NB4 (cell line): ENCODE results near the gene CCDC136.

Experiments used
- DNase-seq: peaks from one replicate; pipeline ENCODE4 v3.0.0; 2010; ENCODE audit warnings: low read depth
- H3K4me3 ChIP-seq: one replicate; pipeline ENCODE4 v1.5.1; 2011; ENCODE audit warnings: mild to moderate bottlenecking, low read depth, low read length, moderate library complexity
- MYC ChIP-seq: IDR thresholded peaks from 2 replicates; pipeline ENCODE4 v1.6.1; 2011; ENCODE audit warnings: low read depth, low read length
- POLR2A ChIP-seq: IDR thresholded peaks from 2 replicates; pipeline ENCODE4 v1.6.1; 2011; ENCODE audit warnings: mild to moderate bottlenecking; ENCODE audit not compliant: insufficient read length; ENCODE audit errors: extremely low read depth
- TF ChIP-seq, protein P1 (sequence below): IDR thresholded peaks from one replicate; pipeline ENCODE4 v1.5.1; 2012; ENCODE audit warnings: low read depth, low read length
- TF ChIP-seq, protein P2 (sequence below): IDR thresholded peaks from 2 replicates; pipeline ENCODE4 v1.6.1; 2011; ENCODE audit warnings: low read depth, low read length

The CCDC136 gene

DNA sequence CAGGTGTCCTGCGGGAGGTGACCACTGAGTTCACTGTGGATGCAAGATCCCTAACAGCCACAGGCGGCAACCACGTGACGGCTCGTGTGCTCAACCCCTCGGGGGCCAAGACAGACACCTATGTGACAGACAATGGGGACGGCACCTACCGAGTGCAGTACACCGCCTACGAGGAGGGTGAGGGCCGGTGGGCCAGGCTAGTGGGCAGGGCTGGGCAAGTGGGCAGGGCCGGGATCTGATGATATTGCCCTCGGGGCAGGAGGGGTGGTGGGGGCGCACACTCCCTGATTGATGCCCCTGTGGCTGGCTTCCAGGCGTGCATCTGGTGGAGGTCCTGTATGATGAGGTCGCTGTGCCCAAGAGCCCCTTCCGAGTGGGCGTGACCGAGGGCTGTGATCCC, 54.2 kb downstream of the CCDC136 start:
- TF ChIP-seq, protein P1, sequence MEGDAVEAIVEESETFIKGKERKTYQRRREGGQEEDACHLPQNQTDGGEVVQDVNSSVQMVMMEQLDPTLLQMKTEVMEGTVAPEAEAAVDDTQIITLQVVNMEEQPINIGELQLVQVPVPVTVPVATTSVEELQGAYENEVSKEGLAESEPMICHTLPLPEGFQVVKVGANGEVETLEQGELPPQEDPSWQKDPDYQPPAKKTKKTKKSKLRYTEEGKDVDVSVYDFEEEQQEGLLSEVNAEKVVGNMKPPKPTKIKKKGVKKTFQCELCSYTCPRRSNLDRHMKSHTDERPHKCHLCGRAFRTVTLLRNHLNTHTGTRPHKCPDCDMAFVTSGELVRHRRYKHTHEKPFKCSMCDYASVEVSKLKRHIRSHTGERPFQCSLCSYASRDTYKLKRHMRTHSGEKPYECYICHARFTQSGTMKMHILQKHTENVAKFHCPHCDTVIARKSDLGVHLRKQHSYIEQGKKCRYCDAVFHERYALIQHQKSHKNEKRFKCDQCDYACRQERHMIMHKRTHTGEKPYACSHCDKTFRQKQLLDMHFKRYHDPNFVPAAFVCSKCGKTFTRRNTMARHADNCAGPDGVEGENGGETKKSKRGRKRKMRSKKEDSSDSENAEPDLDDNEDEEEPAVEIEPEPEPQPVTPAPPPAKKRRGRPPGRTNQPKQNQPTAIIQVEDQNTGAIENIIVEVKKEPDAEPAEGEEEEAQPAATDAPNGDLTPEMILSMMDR: no peak
- TF ChIP-seq MYC (no peak), POLR2A (no peak)
- TF ChIP-seq, protein P2, sequence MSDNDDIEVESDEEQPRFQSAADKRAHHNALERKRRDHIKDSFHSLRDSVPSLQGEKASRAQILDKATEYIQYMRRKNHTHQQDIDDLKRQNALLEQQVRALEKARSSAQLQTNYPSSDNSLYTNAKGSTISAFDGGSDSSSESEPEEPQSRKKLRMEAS: no peak
- H3K4me3 ChIP-seq: no peak overlapping the region
- DNase-seq: no peak

DNA sequence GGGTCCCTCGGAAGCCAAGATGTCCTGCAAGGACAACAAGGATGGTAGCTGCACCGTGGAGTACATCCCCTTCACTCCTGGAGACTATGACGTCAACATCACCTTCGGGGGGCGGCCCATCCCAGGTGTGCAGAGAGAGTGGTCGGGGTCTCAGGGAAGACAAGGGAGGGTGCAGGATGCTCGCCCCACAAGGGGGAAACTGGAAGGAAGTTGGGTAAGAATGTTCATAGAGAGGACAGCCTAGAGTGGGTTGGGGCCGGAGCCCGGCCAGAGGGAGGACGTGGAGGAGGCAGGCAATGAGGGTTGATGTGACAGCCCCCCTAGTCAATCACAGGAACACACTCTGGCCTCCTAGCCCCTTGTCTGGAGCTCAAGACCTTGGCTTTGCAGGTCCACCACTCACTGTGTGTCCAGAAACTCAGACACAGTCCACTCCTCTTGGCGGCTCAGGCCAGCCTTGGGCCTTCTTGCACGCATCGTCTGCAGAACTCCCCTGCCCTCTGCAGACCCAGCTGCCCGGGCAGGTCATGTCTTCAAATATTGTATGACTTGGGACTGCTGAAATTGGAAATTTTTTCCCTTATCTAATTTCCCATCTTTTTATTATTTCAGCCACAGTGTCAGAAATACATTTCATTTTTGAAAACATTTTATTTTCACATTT, 55.1 kb downstream of the CCDC136 start:
- no peak overlapping the region for H3K4me3 ChIP-seq
- TF ChIP-seq, protein P1: no peak
- TF ChIP-seq MYC (no peak), POLR2A (no peak)
- TF ChIP-seq, protein P2: no peak
- no peak for DNase-seq

DNA sequence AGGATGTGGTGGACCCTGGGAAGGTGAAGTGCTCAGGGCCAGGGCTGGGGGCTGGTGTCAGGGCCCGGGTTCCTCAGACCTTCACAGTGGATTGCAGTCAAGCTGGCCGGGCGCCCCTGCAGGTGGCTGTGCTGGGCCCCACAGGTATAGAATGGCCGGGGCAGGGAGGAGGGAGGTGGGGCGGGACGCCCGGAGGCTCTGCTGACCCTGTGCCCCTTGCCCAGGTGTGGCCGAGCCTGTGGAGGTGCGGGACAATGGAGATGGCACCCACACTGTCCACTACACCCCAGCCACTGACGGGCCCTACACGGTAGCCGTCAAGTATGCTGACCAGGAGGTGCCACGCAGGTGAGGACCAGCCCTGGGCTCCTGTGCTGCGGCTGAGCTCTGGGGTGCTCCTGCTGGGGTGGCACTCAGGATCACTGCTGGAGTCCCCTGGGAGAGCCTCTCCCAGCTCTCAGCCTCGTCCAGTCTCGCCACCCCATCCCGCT, 56.0 kb downstream of the CCDC136 start:
- no peak overlapping the region for H3K4me3 ChIP-seq
- no peak for TF ChIP-seq POLR2A
- TF ChIP-seq MYC: no peak
- TF ChIP-seq, protein P2: no peak
- TF ChIP-seq, protein P1: no peak
- no peak for DNase-seq

DNA sequence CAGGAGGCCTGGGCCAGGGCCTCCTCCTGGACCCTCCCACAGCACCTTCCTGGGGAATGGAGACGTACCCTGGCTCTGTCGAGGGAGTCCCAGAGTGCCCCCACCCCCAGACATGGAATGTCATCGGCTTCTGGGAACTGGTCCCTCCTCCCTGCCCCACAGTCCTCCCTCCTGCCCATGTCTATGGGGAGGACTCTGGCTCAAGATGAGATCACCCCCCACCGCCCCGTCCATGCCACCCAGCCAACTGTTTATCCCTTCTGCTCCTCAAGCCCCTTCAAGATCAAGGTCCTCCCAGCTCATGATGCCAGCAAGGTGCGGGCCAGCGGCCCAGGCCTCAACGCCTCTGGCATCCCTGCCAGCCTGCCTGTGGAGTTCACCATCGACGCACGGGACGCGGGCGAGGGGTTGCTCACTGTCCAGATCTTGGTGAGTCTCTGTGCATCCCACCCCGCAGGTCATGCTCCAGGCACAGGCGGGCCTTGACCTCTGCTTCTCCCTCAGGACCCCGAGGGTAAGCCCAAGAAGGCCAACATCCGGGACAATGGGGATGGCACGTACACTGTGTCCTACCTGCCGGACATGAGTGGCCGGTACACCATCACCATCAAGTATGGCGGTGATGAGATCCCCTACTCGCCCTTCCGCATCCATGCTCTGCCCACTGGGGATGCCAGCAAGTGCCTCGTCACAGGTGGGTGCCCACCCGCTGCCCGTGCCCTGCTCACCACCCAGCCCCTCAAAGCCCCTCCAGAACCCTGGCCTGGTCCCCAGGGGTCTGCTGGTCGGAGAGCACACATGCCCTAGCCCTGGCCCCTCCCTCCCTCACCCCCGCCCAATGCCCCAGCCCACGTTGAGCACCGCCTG, 56.8 kb downstream of the CCDC136 start:
- H3K4me3 ChIP-seq: no peak overlapping the region
- TF ChIP-seq MYC (no peak), POLR2A (no peak)
- TF ChIP-seq, protein P2: no peak
- TF ChIP-seq, protein P1: no peak
- no peak for DNase-seq

DNA sequence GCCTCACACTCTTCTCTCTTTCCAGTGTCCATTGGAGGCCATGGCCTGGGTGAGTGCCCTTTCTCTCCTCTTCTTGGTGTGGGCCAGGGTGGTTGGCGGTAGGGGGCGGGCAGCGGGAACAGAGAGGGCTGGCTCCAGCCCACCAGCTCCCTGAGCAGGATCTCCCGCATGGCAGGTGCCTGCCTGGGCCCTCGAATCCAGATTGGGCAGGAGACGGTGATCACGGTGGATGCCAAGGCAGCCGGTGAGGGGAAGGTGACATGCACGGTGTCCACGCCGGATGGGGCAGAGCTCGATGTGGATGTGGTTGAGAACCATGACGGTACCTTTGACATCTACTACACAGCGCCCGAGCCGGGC, 57.4 kb downstream of the CCDC136 start:
- TF ChIP-seq MYC (no peak), POLR2A (no peak)
- TF ChIP-seq, protein P1: no peak
- TF ChIP-seq, protein P2: no peak
- no peak overlapping the region for H3K4me3 ChIP-seq
- DNase-seq: no peak
